C1 segment of cervical spinal cord (tissue), 14 donors: ENCODE data around the gene FOXF2.

Experiments
- DNase-seq, 14 donors: peaks; one replicate each; lab custom pipeline; 2025; lab: John Stamatoyannopoulos, UW

FOXF2 gene

GRCh38 chr6:1407499-1407990 is 18.2 kb downstream of the FOXF2 start:
- no peak for DNase-seq

GRCh38 chr6:1409774-1410465 is 20.5 kb downstream of the FOXF2 start:
- no peak for DNase-seq

- DNase-seq = no peak
These were observed 23.5 kb downstream of the FOXF2 start for GRCh38 chr6:1412901-1413300.

GRCh38 chr6:1415416-1416063 is 26.2 kb downstream of the FOXF2 start:
- no peak for DNase-seq

GRCh38 chr6:1416191-1416760 is 26.9 kb downstream of the FOXF2 start:
- no peak for DNase-seq

- DNase-seq = no peak
These were observed 27.4 kb downstream of the FOXF2 start for GRCh38 chr6:1416820-1417219.

- DNase-seq = no peak
These were observed 28.3 kb downstream of the FOXF2 start for GRCh38 chr6:1417718-1418117.

- no peak for DNase-seq
These were observed 29.3 kb downstream of the FOXF2 start for GRCh38 chr6:1418471-1419191.

- DNase-seq = no peak
These were observed 31.0 kb downstream of the FOXF2 start for GRCh38 chr6:1420382-1420781.

- DNase-seq = no peak
These were observed 32.9 kb downstream of the FOXF2 start for GRCh38 chr6:1422290-1422689.

- DNase-seq = no peak
These were observed 34.2 kb downstream of the FOXF2 start for GRCh38 chr6:1423578-1423977.

- peak in 3 of 14 donors; percentile 0 to 9 (median 5) for DNase-seq
These were observed 35.0 kb downstream of the FOXF2 start for GRCh38 chr6:1424306-1424927.

GRCh38 chr6:1426416-1426815 is 37.0 kb downstream of the FOXF2 start:
- no peak for DNase-seq

- no peak for DNase-seq
These were observed 46.4 kb downstream of the FOXF2 start for GRCh38 chr6:1435806-1436205.

GRCh38 chr6:1436334-1437306 is 47.2 kb downstream of the FOXF2 start:
- peak in 4 of 14 donors; percentile 1 to 29 (median 14) for DNase-seq

GRCh38 chr6:1437553-1438406 is 48.4 kb downstream of the FOXF2 start:
- DNase-seq = no peak

- no peak for DNase-seq
These were observed 49.1 kb downstream of the FOXF2 start for GRCh38 chr6:1438471-1438881.

GRCh38 chr6:1439349-1439748 is 50.0 kb downstream of the FOXF2 start:
- no peak for DNase-seq

- no peak for DNase-seq
These were observed 53.6 kb downstream of the FOXF2 start for GRCh38 chr6:1442929-1443328.
